Measurements from ENCODE around the gene BCL10.
A peak's percentile ranks its signal among the peaks of the same experiment; 100 is the strongest.

The BCL10 gene

GRCh38 chr1:85276215-85276977 is at the start of gene BCL10:
Gene BCL10 (minus strand): TSS chr1:85276632. CDS start chr1:85276352, 280 bp downstream.
- DNase-seq, result peak; percentile 99

DNA sequence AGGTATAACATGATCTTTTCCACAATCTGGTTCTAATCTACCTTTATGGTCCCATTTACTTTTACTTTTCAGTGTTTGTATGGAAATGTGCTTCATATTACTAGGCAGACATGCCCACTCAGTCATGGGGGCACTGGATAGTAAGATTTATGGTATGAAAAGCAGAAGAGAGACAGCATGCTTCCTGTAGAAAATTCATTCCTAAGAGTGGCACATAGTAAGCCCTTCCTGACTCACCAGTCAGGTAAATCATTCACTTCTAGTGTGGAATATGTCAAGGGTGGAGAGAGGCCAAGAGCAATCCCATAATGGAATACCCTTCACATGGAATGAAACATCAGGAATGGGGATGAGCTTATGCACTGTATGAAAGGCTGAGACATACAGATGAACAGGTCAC is 49.5 kb upstream of the BCL10 start:
- DNase-seq, result no peak

DNA sequence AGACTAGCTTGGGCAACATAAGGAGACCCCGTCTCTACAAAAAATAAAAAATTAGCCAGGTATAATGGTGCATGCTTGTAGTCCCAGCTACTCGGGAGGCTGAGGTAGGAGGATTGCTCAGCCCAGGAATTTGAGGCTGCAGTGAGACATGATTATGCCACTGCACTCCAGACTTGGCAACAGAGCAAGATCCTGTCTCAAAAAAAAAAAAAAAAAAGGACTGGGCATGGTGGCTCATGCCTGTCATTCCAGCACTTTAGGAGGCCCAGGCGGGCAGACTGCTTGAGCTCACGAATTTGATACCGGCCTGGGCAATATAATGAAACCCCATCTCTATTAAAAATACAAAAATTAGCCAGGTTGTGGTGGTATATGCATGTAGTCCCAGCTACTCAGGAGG is 47.3 kb upstream of the BCL10 start:
- no peak for DNase-seq

- DNase-seq, result peak; percentile 76
These were observed 46.2 kb upstream of the BCL10 start for GRCh38 chr1:85322655-85323054.

DNA sequence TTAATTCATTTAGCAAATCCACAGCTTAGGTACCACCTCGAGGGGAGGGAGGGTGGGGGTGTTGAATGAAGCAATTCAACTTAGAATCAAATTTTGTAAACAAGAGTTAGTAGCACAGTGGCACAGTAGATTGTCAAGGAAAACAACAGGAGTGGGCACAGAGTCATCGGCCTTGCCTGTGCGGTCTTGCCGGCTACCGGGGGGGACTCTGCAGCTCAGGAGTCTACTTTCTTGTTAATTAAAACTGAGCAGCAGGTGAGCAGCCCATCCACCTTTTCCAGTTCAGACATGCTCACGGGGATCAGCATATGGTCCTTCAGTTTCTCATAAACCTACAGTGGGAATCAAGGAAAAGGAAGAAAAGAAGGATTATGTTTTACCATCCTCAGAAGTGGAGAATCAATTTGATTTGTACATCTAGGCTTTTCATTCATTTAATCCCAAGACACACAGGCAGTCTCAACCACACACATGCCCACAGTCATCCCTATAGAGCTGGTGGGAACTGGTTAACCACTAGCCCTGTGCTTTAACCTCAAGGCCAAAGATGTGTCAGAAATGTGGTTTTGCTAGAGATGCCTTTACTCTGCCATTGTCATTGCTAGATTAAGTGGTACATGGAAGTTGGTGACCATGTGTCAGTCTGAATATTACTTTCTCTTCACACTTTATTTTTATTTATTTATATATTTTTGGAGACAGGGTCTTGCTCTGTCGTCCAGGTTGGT is 45.0 kb upstream of the BCL10 start:
- DNase-seq, result peak; percentile 89

GRCh38 chr1:85320371-85321131 is 44.1 kb upstream of the BCL10 start:
- peak; percentile 72 for DNase-seq

DNA sequence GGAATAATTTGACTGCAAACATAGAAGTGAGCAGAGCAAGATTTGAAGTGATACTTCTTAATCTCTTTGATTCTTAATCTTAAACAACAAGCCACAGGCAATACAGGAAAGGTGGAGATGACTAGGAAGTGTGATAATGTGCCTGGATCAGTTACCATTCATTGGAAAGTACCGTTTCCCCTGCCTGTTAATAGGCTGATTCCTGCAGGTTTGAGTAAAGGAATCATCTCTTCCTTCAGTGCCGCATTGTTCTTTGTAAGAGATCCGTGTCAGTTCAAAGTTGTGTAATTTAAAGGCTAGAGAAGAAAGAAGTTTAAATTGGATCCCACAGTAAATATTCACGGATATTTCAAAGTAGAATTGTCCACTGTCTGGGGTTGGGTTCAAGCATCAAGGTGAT is 43.5 kb upstream of the BCL10 start:
- no peak for DNase-seq

DNA sequence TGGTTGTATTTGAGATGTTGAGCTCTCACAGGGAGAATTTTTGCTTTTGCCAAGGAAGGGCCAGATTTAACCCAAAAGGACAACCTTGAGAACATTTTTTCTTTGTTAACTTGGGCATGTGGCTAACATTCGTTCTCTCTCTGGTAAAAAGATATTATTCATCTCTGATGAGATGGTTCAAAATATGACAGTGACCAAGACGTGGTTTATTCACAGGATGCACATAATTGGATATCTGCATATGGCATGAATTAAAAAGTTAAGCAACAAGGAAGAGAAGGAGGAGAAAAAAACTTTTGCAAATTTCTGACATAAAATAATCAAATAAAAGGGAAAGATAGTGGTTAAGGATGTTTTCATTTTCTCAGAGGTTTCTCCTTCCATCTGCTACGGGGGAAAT is 43.1 kb upstream of the BCL10 start:
- peak; percentile 29 for DNase-seq

GRCh38 chr1:85318217-85318616 is 41.8 kb upstream of the BCL10 start:
- no peak for DNase-seq

DNA sequence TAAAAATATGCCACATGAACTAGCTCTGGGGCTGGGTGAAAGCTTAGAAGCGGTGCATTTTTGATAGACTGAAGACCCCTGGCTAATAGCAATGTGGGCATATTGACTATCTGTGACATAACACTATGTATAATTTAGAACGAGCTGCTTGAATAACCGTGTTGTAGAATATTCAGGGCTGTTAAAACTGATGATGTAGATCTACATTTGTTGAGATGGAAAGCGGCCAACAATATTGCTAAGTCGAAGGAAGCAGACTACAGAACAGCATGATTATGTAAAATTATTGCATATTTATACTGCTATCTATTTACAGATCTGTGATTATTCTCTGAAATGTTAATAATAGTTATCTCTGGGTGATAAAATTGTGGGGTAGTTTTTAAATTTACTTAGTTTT is 41.1 kb upstream of the BCL10 start:
- DNase-seq, result no peak

DNA sequence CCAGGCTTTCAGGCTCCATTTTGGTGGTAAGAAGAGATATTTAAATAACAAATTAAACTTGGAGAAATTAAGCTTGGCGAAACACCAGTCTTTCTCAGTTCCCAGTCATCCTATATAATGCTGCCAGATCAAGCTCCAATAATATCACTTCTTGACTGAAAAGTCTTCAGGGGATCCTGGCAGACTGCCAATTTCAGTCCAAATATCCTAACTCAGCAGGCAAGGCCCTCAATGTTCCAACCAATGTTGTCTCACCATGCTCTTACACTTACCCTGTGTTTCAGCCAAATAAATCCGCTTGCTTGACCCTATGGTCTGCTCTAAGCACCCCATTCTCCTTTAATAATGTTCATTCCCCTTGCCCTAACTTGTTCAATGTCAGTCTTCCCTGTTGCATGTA is 39.9 kb upstream of the BCL10 start:
- no peak for DNase-seq

- no peak for DNase-seq
These were observed 39.4 kb upstream of the BCL10 start for GRCh38 chr1:85315789-85316188.

GRCh38 chr1:85314726-85315125 is 38.3 kb upstream of the BCL10 start:
- DNase-seq, result peak; percentile 78

- DNase-seq, result peak; percentile 97
These were observed 37.7 kb upstream of the BCL10 start for GRCh38 chr1:85313888-85314696.

DNA sequence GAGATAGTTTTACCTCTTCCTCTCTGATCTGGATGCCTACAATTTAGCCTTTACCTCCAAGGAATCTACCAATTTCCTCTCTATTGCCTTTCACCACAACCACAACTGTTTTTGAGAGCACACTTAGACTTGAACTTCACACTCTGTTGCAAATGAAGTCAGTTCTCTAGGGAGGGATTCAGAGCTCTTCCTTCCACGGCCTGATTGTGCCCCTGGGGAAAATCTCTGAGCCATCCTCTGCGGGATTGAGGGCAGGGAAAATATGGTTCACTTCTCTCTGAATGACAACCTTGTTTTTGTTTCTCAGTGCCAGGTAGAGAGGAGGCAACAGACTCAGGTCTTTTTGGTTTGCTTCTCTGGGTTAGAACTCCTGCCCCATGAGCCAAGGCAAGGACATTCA is 35.4 kb upstream of the BCL10 start:
- DNase-seq, result no peak

DNA sequence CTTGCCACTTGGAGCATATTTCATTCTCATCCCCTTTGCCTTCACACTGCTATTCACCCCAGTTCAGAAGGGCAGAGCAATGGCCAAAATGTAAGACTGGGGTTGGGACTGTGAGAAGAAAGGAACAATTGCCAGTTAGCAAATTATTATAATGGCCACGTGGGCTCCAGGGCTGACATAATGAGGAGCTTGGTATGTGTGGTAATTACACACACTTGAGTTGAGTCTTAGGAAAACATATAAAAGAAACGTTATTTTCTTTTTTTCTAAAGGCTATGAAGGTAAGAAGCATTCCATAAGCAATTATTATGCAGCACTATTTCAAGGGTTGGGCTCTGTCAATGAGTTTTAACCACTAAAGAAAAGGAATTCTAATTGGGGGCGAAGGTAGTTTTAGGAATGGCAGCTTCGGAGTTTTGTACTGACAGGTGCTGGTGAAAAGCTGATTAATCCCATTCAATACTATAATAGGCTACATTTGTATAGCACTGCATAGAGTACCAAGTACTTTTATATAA is 32.5 kb upstream of the BCL10 start:
- DNase-seq, result no peak

GRCh38 chr1:85307987-85308832 is 31.8 kb upstream of the BCL10 start:
- peak; percentile 84 for DNase-seq

DNA sequence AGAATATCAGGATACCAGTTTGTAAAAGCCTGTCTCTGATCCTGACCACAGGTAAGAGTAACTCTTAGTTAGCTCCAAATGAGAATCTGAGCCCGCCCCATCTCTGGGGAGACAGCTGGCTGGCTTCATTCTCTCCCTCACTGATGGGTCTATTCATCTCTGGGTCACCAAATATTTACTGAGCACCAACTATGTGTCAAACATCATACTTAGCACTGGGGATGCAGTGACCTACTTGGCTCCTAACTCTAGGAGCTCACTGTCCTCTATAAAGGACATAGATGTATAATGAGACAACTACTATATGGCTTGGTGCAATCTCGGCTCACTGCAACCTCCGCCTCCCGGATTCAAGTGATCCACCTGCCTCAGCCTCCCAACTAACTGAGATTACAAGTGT is 29.8 kb upstream of the BCL10 start:
- no peak for DNase-seq

DNA sequence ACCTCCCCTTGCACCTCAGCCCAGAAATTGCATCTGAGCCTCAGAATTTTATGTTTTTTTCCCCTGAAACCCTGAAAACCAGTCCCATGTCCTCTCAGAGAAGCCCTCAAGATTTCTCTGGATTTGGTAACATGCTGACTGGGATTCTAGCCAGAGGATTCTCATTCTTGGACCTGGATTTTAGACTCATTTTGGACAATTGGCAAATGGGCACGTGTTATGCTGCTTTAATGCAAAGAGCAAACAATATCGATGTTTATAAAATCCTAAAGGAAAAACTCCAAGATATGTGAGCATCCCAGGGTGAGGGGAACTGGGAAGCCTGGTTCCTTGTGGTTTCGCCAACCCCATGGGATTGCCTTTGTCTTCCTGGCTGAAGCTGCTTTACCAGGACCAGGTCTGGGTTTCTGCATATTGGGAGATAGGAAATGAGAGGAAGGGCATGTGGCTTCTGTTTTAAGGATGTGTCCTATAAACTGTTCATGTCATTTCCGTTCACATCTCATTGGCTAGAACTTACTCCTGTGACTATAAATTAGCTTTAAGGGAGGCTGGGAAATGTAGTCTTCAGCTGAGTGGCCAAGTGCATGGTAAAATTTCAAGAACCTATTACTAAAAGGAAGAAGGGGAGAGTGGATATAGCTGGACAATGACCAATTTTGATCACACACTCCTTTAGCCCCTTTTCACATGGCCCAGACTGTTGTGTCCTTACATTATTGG is 27.2 kb upstream of the BCL10 start:
- no peak for DNase-seq

- no peak for DNase-seq
These were observed 23.7 kb upstream of the BCL10 start for GRCh38 chr1:85300140-85300539.
